Glutamatergic neuron (in vitro differentiated cells): ENCODE results near the gene ZFAND3. TPM values are rescaled to one million over a fixed set of nuclear protein-coding genes. Genes with fewer than 3 reads are reported as not detected.
A peak's percentile ranks its signal among the peaks of the same experiment; 100 is the strongest.

Source experiments
- DNase-seq: peaks from one replicate; pipeline ENCODE4 v3.0.0; 2022
- H3K27ac Mint-ChIP-seq: one replicate; pipeline ENCODE4 v1.8.0; 2020; ENCODE audit warnings: mild to moderate bottlenecking, mixed read lengths, inconsistent platforms; ENCODE audit not compliant: unreplicated experiment
- H3K27me3 Mint-ChIP-seq: one replicate; pipeline ENCODE4 v1.8.0; 2020; ENCODE audit warnings: mild to moderate bottlenecking, moderate library complexity, mixed read lengths, inconsistent platforms; ENCODE audit not compliant: unreplicated experiment
- H3K36me3 Mint-ChIP-seq: one replicate; pipeline ENCODE4 v1.8.0; 2020; ENCODE audit warnings: mild to moderate bottlenecking, mixed read lengths, inconsistent platforms; ENCODE audit not compliant: unreplicated experiment
- H3K4me1 Mint-ChIP-seq: one replicate; pipeline ENCODE4 v1.8.0; 2020; ENCODE audit warnings: mild to moderate bottlenecking, low read depth, mixed read lengths, inconsistent platforms; ENCODE audit not compliant: unreplicated experiment
- H3K4me3 Mint-ChIP-seq: one replicate; pipeline ENCODE4 v1.8.0; 2020; ENCODE audit warnings: mild to moderate bottlenecking, mixed read lengths, inconsistent platforms; ENCODE audit not compliant: unreplicated experiment
- H3K9me3 Mint-ChIP-seq: one replicate; pipeline ENCODE4 v1.8.0; 2020; ENCODE audit warnings: mild to moderate bottlenecking, moderate library complexity, mixed read lengths, inconsistent platforms; ENCODE audit not compliant: unreplicated experiment
- total RNA-seq: library from RNA; stranded (reverse); fragmentation: NEBNext Ultra II Directional; extraction: Animal tissue kit (Norgen Biotek cat#: 25700); gene quantifications from one replicate; pipeline ENCODE4 v1.2.1, GENCODE V29; 2021; ENCODE audit not compliant: unreplicated experiment
- TF ChIP-seq, protein P1 (sequence below): fragments of 200-600 bp; sonication (generic); IDR thresholded peaks from one replicate; pipeline ENCODE4 v1.5.0; 2021; ENCODE audit not compliant: partially characterized antibody, unreplicated experiment

The ZFAND3 gene
- total RNA-seq, 1 donor from 2014 or later: 115 TPM

DNA sequence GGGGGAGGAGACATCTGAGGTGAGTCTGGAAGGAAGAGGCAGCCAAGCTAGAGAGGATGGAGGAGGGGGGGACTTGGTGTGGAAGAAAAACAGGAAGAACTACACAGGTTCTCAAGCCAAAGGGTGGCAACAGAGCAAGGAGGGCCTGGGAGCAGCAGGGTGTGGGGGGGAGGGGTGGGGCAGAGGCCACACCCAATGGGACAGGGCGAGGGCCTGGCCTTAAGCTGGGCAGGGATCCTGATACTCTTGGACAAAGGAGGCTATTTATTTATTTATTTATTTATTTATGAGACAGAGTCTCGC is 359.0 kb downstream of the ZFAND3 start:
- Mint-ChIP-seq H3K4me1 (peaks cover 52% of the 10 kb centered on the region), H3K27me3 (peaks cover 2% of the 10 kb centered on the region), H3K9me3 (peaks cover 6% of the 10 kb centered on the region), H3K36me3 (no peaks in the 10 kb centered on the region), H3K27ac (no peak overlapping the region), H3K4me3 (no peak overlapping the region)
- no peak for DNase-seq
- TF ChIP-seq, protein P1, sequence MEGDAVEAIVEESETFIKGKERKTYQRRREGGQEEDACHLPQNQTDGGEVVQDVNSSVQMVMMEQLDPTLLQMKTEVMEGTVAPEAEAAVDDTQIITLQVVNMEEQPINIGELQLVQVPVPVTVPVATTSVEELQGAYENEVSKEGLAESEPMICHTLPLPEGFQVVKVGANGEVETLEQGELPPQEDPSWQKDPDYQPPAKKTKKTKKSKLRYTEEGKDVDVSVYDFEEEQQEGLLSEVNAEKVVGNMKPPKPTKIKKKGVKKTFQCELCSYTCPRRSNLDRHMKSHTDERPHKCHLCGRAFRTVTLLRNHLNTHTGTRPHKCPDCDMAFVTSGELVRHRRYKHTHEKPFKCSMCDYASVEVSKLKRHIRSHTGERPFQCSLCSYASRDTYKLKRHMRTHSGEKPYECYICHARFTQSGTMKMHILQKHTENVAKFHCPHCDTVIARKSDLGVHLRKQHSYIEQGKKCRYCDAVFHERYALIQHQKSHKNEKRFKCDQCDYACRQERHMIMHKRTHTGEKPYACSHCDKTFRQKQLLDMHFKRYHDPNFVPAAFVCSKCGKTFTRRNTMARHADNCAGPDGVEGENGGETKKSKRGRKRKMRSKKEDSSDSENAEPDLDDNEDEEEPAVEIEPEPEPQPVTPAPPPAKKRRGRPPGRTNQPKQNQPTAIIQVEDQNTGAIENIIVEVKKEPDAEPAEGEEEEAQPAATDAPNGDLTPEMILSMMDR: no peak

DNA sequence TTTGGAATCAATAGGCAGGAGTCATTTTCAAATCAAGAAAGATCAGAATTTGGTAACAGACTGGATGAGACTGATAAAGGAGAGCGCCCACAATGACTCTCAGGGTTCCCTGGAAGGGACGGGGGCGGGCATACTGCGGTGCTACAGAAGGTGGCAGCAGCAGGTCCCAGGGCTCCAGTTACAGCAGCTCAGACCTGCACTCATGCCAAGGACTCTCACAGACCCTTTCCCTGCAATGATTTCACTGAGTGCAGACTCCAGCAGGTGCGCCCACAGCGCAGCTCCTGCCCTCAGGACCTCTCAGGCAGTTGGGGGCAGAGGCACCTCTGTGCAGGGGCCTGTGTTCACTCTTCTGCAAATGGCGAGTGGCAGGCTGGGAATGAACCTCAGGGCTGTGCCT is 359.8 kb downstream of the ZFAND3 start:
- H3K36me3 Mint-ChIP-seq: no peaks in the 10 kb centered on the region
- peaks cover 2% of the 10 kb centered on the region for H3K27me3 Mint-ChIP-seq
- DNase-seq: no peak
- H3K4me1 Mint-ChIP-seq: peaks cover 58% of the 10 kb centered on the region
- H3K27ac Mint-ChIP-seq: no peak overlapping the region
- peaks cover 6% of the 10 kb centered on the region for H3K9me3 Mint-ChIP-seq
- TF ChIP-seq, protein P1: no peak
- no peak overlapping the region for H3K4me3 Mint-ChIP-seq

DNA sequence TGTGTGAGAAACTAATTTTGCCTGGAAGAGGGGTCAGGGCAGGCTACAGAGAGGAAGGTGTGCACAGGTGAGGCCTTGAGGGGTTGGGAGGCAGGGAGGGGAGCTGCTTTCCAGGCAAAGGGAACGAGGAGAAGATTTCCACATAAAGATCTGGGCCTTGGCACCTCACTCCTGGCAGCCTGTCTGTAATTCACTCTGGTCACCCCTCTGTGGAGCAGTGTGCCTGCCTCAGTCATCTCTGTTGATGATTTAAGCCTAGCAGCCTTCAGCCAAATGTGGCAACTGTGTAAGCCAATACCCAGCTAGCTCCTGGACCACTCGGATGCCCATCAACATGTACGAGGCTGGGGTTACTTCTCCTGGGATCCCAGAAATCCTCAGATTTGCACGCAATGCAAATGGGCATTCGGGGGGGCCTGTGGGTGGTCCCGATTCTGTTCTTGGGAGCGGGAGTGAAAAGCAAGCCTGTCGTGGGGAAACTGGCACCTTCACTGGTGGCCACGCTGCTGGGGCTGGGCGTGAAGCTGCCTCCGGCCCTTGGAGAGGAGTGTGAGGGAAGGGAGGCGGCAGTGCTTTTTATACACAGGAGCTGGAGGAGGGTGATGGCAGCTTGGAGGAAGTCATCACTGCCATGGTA is 360.4 kb downstream of the ZFAND3 start:
- DNase-seq: no peak
- H3K27ac Mint-ChIP-seq: no peak overlapping the region
- TF ChIP-seq, protein P1: no peak
- H3K9me3 Mint-ChIP-seq: peaks cover 6% of the 10 kb centered on the region
- no peaks in the 10 kb centered on the region for H3K36me3 Mint-ChIP-seq
- no peak overlapping the region for H3K4me3 Mint-ChIP-seq
- H3K27me3 Mint-ChIP-seq: peaks cover 2% of the 10 kb centered on the region
- H3K4me1 Mint-ChIP-seq: peaks cover 61% of the 10 kb centered on the region

DNA sequence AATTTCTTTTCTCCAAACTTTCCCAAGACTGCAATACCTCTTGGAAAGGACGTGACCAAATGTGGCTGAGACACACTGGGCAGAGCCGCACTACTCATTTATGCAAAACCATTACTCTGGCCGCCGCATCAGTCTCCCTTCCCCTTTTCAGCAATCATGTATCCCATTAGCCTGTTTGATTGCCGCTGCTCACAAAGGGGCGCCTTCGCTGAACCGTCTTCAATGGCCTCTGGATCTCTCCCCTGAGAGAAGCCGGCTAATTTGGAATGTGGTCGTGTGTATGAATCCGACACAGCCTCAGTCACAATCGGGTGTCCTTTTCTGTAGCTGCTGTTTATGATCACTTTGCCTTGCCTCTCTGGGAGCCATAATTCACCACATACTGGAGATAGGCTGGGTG is 361.1 kb downstream of the ZFAND3 start:
- Mint-ChIP-seq H3K36me3 (no peaks in the 10 kb centered on the region), H3K4me1 (peaks cover 64% of the 10 kb centered on the region), H3K4me3 (peak overlapping the region; percentile 13), H3K27ac (peak overlapping the region; percentile 15), H3K27me3 (peaks cover 2% of the 10 kb centered on the region), H3K9me3 (peaks cover 6% of the 10 kb centered on the region)
- DNase-seq: no peak
- TF ChIP-seq, protein P1: no peak

DNA sequence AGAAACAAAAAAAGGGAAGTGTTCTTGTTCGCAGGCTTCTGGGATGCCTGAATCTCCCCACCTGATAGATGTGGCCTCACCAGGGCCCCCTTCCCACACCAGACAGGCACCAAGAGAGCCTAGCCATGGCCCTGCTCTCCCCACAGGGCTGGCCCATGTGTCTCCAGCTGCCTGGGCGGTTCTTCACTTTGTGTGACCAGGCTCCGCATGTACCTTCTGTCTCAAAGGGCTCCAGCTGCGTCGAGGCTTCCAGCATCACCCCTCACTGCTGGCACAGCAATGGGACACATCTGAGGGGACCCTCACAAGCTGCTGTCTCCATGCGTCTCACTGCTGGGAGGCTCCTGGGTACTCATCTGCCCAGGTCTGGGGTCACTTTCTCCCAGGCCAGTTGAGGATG is 362.9 kb downstream of the ZFAND3 start:
- Mint-ChIP-seq H3K4me3 (no peak overlapping the region), H3K36me3 (no peaks in the 10 kb centered on the region), H3K27ac (no peak overlapping the region), H3K4me1 (peaks cover 61% of the 10 kb centered on the region), H3K27me3 (peaks cover 4% of the 10 kb centered on the region), H3K9me3 (peaks cover 6% of the 10 kb centered on the region)
- DNase-seq: no peak
- TF ChIP-seq, protein P1: no peak
